Smooth muscle cell (in vitro differentiated cells): ENCODE data around the gene PRR15L. TPM values are rescaled to one million over a fixed set of nuclear protein-coding genes. Genes with fewer than 3 reads are reported as not detected.
"Not testable (repeated sequence)": the region's sequence is repeated elsewhere in the genome, so short reads cannot be mapped to it uniquely, and the experiment has no call there.

ENCODE experiments used
- DNase-seq: peaks from one replicate; lab custom pipeline; 2025; ENCODE audit not compliant: unreplicated experiment; lab: John Stamatoyannopoulos, UW
- H2AFZ ChIP-seq: fragments of 200-600 bp; sonication (generic); 2 replicates; pipeline ENCODE4 v1.6.0; 2016; ENCODE audit warnings: antibody characterized with exemption, low read depth, mild to moderate bottlenecking
- H3F3A ChIP-seq: fragments of 200-600 bp; sonication (generic); 2 replicates; pipeline ENCODE4 v1.6.0; 2017; ENCODE audit warnings: antibody characterized with exemption, low read depth
- H3K27ac ChIP-seq: fragments of 200-600 bp; sonication (generic); 2 replicates; pipeline ENCODE4 v1.5.1; 2016; ENCODE audit warnings: low read depth, mild to moderate bottlenecking
- H3K27me3 ChIP-seq: fragments of 200-600 bp; sonication (generic); 2 replicates; pipeline ENCODE4 v1.6.1; 2016; ENCODE audit warnings: low read depth, mild to moderate bottlenecking
- H3K36me3 ChIP-seq: fragments of 200-600 bp; sonication (generic); 2 replicates; pipeline ENCODE4 v1.5.1; 2016; ENCODE audit warnings: low read depth
- H3K4me1 ChIP-seq: fragments of 200-600 bp; sonication (generic); 2 replicates; pipeline ENCODE4 v1.5.1; 2016; ENCODE audit warnings: low read depth
- H3K4me2 ChIP-seq: fragments of 200-600 bp; sonication (generic); 2 replicates; pipeline ENCODE4 v1.6.0; 2016; ENCODE audit warnings: mild to moderate bottlenecking
- H3K4me3 ChIP-seq: fragments of 200-600 bp; sonication (generic); 2 replicates; pipeline ENCODE4 v1.5.1; 2016; ENCODE audit warnings: mild to moderate bottlenecking
- H3K79me2 ChIP-seq: fragments of 200-600 bp; sonication (generic); 2 replicates; pipeline ENCODE4 v1.6.0; 2016; ENCODE audit warnings: low read depth, mild to moderate bottlenecking
- H3K9ac ChIP-seq: fragments of 200-600 bp; sonication (generic); 2 replicates; pipeline ENCODE4 v1.6.0; 2016; ENCODE audit warnings: low read depth
- H3K9me3 ChIP-seq: fragments of 200-600 bp; sonication (generic); replicated peaks from 2 replicates; pipeline ENCODE4 v1.5.1; 2016; ENCODE audit warnings: low read depth
- H4K20me1 ChIP-seq: fragments of 200-600 bp; sonication (generic); 2 replicates; pipeline ENCODE4 v1.6.0; 2016; ENCODE audit warnings: low read depth
- CTCF ChIP-seq: fragments of 200-600 bp; sonication (generic); IDR thresholded peaks from 2 replicates; pipeline ENCODE4 v1.5.1; 2017; ENCODE audit warnings: borderline replicate concordance, mild to moderate bottlenecking, antibody characterized with exemption; ENCODE audit not compliant: insufficient read depth, poor library complexity, severe bottlenecking
- WGBS: methylation state at CpG from one replicate; pipeline ENCODE4 v1.1.7; 2016; ENCODE audit warnings: low lambda C conversion rate; 5-methylcytosine and 5-hydroxymethylcytosine counted together
- polyA plus RNA-seq: library from polyadenylated mRNA; unstranded; fragments of >200 nt; fragmentation: Nextera tagmentation; extraction: Ambion mirVana; gene quantifications from 2 replicates; pipeline ENCODE4 v1.2.1, GENCODE V29; 2016
- total RNA-seq: library from RNA; depleted of rRNA; stranded (reverse); fragments of >200 nt; gene quantifications from 2 replicates; pipeline ENCODE4 v1.2.3, GENCODE V29; 2014

Gene PRR15L
- total and polyA plus RNA-seq, 2 experiments from 2014 or later = not detected

DNA sequence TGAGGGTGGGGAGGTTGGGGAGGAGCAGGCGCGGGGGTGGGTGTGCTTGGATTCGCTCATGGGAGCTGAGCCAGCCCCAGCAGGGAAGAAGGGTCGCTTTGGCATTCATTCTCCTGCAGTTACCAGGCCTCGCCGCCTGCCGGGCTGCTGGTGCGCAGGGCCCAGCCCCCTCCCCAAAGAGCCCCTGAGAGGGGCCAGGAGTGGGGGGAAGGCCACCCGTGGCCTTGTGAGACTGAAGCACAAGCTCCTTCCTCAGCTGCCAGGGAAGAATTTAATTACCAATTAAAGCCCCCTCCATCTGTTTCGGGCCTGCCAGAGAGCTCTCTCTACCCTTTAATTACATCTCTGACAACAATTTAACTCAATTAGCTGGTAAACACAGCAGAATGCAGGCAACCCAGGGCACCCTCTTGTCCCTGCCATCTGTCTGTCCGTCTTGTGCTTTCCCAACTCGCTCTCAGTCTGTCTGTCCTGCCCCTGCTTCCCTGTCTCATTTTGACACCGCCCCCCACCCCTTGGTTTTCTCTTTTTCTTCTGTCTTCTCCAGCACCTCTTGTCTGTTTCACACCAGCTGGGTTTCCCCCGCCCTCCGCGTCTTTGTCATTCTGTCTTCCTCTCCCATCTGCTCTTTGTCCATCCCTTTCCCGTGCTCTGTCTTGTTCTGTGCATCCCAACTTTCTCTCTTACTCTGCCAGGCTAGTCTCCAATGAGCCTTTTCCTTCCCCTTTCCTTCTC is 45.9 kb upstream of the PRR15L start:
- Histone ChIP-seq H2AFZ (peak overlapping the region; percentile 33), H3F3A (peaks cover 54% of the 10 kb centered on the region), H3K4me1 (peaks cover 67% of the 10 kb centered on the region), H3K9me3 (no peaks in the 10 kb centered on the region), H3K4me3 (peak overlapping the region; percentile 12), H3K9ac (peak overlapping the region; percentile 88), H3K27me3 (no peaks in the 10 kb centered on the region), H3K27ac (peak overlapping the region; percentile 98), H4K20me1 (no peaks in the 10 kb centered on the region), H3K79me2 (no peaks in the 10 kb centered on the region), H3K36me3 (no peaks in the 10 kb centered on the region), H3K4me2 (peak overlapping the region; percentile 81)
- DNase-seq = peak; percentile 67
- no peak for TF ChIP-seq CTCF
- WGBS = 19% methylated on average over 17 of the region's 17 CpGs

GRCh38 chr17:48002916-48003416 is 45.3 kb upstream of the PRR15L start:
- peak; percentile 67 for DNase-seq
- H3K27me3 ChIP-seq = no peaks in the 10 kb centered on the region

DNA sequence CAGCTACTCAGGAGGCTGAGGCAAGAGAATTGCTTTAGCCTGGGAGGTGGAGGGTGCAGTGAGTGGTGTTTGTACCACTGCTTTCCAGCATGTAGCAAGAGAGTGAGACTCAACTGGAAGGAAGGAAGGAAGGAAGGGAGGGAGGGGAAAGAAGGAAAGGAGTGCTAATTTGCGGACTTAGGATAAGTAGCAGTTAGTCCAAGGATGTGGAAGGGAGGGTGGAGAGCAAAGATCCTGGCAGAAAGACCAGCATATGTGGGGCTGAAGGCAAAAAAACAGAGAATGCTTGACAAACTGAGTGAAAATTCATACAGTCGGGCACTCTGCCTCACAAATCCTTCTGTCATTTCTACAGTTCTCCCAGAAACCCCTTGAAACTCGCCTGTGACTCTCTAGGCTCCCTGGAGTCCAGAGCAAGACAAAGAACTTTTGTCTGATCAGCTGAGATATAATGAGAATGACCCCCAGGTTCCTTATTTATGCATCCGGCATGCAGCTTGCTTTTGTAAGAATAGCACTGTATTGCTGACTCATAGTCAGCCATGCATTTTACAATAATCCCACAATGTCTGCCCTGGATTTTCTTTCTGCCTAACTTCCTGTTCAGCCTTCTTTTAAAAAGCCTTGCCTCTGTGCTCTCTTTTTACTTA is 44.7 kb upstream of the PRR15L start:
- 4% methylated on average over 4 of the region's 4 CpGs for WGBS
- H3K79me2 ChIP-seq = no peaks in the 10 kb centered on the region
- DNase-seq = no peak
- H2AFZ ChIP-seq = peak overlapping the region; percentile 58
- no peaks in the 10 kb centered on the region for H3K9me3 ChIP-seq
- H3K4me1 ChIP-seq = peaks cover 66% of the 10 kb centered on the region
- TF ChIP-seq CTCF = no peak
- no peaks in the 10 kb centered on the region for H4K20me1 ChIP-seq
- no peaks in the 10 kb centered on the region for H3K36me3 ChIP-seq
- peak overlapping the region; percentile 88 for H3K9ac ChIP-seq
- peak overlapping the region; percentile 98 for H3K27ac ChIP-seq
- H3K4me3 ChIP-seq = peak overlapping the region; percentile 12
- no peaks in the 10 kb centered on the region for H3K27me3 ChIP-seq
- H3F3A ChIP-seq = peaks cover 54% of the 10 kb centered on the region
- peak overlapping the region; percentile 81 for H3K4me2 ChIP-seq

More at GRCh38 chr17:48002916-48003416, 45.3 kb upstream of the PRR15L start:
- peak overlapping the region; percentile 88 for H3K9ac ChIP-seq
- H3K4me1 ChIP-seq = peaks cover 67% of the 10 kb centered on the region
- H3K4me2 ChIP-seq = peak overlapping the region; percentile 81
- H3K4me3 ChIP-seq = peak overlapping the region; percentile 12
- no peaks in the 10 kb centered on the region for H3K79me2 ChIP-seq
- H4K20me1 ChIP-seq = no peaks in the 10 kb centered on the region
- peak overlapping the region; percentile 98 for H3K27ac ChIP-seq
- H3K9me3 ChIP-seq = no peaks in the 10 kb centered on the region
- peak overlapping the region; percentile 58 for H2AFZ ChIP-seq
- H3K36me3 ChIP-seq = no peaks in the 10 kb centered on the region
- TF ChIP-seq CTCF = no peak
- WGBS = 6% methylated on average over 7 of the region's 7 CpGs
- peaks cover 54% of the 10 kb centered on the region for H3F3A ChIP-seq

DNA sequence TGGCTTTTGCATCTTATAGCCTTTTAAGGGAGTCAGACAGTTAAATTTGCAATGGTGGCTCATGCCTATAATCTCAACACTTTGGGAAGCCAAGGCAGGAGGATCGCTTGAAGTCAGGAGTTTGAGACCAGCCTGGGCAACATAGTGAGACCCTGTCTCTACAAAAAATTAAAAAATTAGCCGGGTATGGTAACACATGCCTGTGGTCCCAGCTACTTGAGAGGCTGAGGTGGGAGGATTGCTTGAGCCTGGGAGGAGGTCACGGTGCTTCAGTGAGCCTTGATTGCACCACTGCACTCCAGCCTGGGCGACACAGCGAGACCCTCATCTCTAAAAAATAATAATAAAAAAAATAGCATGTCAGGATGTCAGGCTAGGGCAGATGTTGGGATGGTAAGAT is 44.0 kb upstream of the PRR15L start:
- not testable (repeated sequence) for H3K9ac ChIP-seq, H3K9me3 ChIP-seq
- WGBS = 87% methylated on average over 5 of the region's 5 CpGs

More for the DNA sequence above, 44.0 kb upstream of the PRR15L start:
- not testable (repeated sequence) for H3K27me3 ChIP-seq, H2AFZ ChIP-seq, H4K20me1 ChIP-seq, DNase-seq, H3K79me2 ChIP-seq, H3K4me3 ChIP-seq, H3K36me3 ChIP-seq
- Histone ChIP-seq H3K27ac (peak overlapping the region; percentile 98), H3K4me1 (peaks cover 62% of the 10 kb centered on the region), H3K4me2 (peak overlapping the region; percentile 81), H3F3A (peaks cover 49% of the 10 kb centered on the region)
